Measurements from ENCODE around the gene LYZL6.

GRCh38 chr17:35943537-35943936 lies at the start of gene LYZL6:
- TF ChIP-seq CTCF (IDR thresholded peaks at IDR 0.05 in 8 of 11, conservative IDR thresholded peaks at IDR 0.05 in 3 of 11) (no peak), POLR2A (IDR thresholded peaks at IDR 0.05) (no peak)
